K562 (cell line): Measurements from ENCODE around the gene RAB41. TPM values are rescaled to one million over a fixed set of nuclear protein-coding genes. Genes with fewer than 3 reads are reported as not detected.

Experiments used
- ATAC-seq: fragments of 200-7000 bp; cut with Tn5 transposase; 3 replicates; pipeline ENCODE4 v1.9.1; 2020; ENCODE audit warnings: moderate library complexity
- BruUV-seq: library from RNA; stranded (reverse); fragments of 400-500 nt; replicated peaks from 2 replicates; lab custom pipeline; 2021; lab: Mats Ljungman, UMichigan
- CTCF ChIA-PET: fragments of 300-600 bp; formaldehyde crosslinking; extraction: SDS; loops from one replicate; lab custom pipeline; 2021; ENCODE audit warnings: low intra/inter-chr PET ratio; lab: Yijun Ruan, JAX
- POLR2A ChIA-PET: fragments of 300-600, 350-650 bp; sonication (Branson Sonifier 250); formaldehyde crosslinking; extraction: SDS; loops from one replicate; lab custom pipeline; 2021; ENCODE audit warnings: antibody characterized with exemption, inconsistent platforms; lab: Yijun Ruan, JAX
- DNase-seq, 4 experiments: peaks; one replicate each; pipeline versions ENCODE4 v3.0.0 to v3.0.0-alpha.2; 2011 to 2018; ENCODE audit warnings: low spot score in 3 of 4, mixed read lengths in 3 of 4; ENCODE audit errors: extremely low read depth in 1 of 4
- FAIRE-seq: peaks from 2 replicates; lab custom pipeline; 2011; peaks lifted over from hg19 to GRCh38; lab: Jason Lieb, UNC
- H2AFZ ChIP-seq: 2 replicates; pipeline ENCODE4 v1.6.0; 2011; ENCODE audit warnings: low read depth, low read length, control low read depth, inconsistent platforms
- H3K27ac ChIP-seq: fragments of 200-600 bp; 3 replicates; pipeline ENCODE4 v1.8.0; 2011; ENCODE audit warnings: low read depth, mild to moderate bottlenecking, control low read depth, inconsistent platforms, low read length, moderate library complexity, mixed read lengths; ENCODE audit errors: extremely low read depth
- H3K27me3 ChIP-seq, 2 experiments: fragments of 300-600 bp in 1 of 2; 2 replicates in 1 of 2; 3 replicates in 1 of 2; pipeline versions ENCODE4 v1.6.0 to v1.8.0; 2011; ENCODE audit warnings: inconsistent platforms in 2 of 2, low read length in 2 of 2, mild to moderate bottlenecking in 1 of 2, mixed read lengths in 1 of 2, moderate library complexity in 1 of 2; ENCODE audit not compliant: control insufficient read depth in 2 of 2, insufficient read depth in 2 of 2
- H3K36me3 ChIP-seq: fragments of 300-600 bp; 3 replicates; pipeline ENCODE4 v1.8.0; 2011; ENCODE audit warnings: mild to moderate bottlenecking, low read length, inconsistent platforms; ENCODE audit not compliant: control insufficient read depth, insufficient read depth
- H3K4me1 ChIP-seq, 2 experiments: fragments of 200-600 bp in 1 of 2; replicated peaks in 1 of 2; 2 replicates in 1 of 2; 3 replicates in 1 of 2; pipeline versions ENCODE4 v1.5.1 to v1.8.0; 2011; ENCODE audit warnings: inconsistent platforms in 2 of 2, low read length in 2 of 2, mild to moderate bottlenecking in 1 of 2, mixed read lengths in 1 of 2, moderate library complexity in 1 of 2; ENCODE audit not compliant: control insufficient read depth in 2 of 2, insufficient read depth in 2 of 2
- H3K4me2 ChIP-seq: 2 replicates; pipeline ENCODE4 v1.6.1; 2011; ENCODE audit warnings: low read length, control low read depth, inconsistent platforms, mixed read lengths; ENCODE audit not compliant: insufficient read depth
- H3K4me3 ChIP-seq: fragments of 200-600 bp; sonication (generic), shearing (Covaris generic); 2 replicates; pipeline ENCODE4 v1.5.1; 2016; ENCODE audit warnings: control low read depth, inconsistent platforms
- H3K79me2 ChIP-seq: fragments of 200-600 bp; 3 replicates; pipeline ENCODE4 v1.8.0; 2011; ENCODE audit warnings: low read length, inconsistent platforms; ENCODE audit not compliant: control insufficient read depth, insufficient read depth
- H3K9ac ChIP-seq, 2 experiments: 2 replicates each; pipeline versions ENCODE4 v1.6.0 to v1.6.1; 2011; ENCODE audit warnings: low read depth in 2 of 2, low read length in 2 of 2, control low read depth in 1 of 2, inconsistent platforms in 1 of 2, mild to moderate bottlenecking in 1 of 2, mixed read lengths in 1 of 2; ENCODE audit not compliant: insufficient read depth in 1 of 2
- H3K9me1 ChIP-seq: one replicate; pipeline ENCODE4 v1.6.0; 2011; ENCODE audit warnings: inconsistent platforms, mild to moderate bottlenecking, low read length, moderate library complexity; ENCODE audit not compliant: control insufficient read depth, insufficient read depth
- H3K9me3 ChIP-seq: replicated peaks from 2 replicates; pipeline ENCODE4 v1.5.1; 2011; ENCODE audit warnings: low read depth, low read length, inconsistent platforms; ENCODE audit not compliant: control insufficient read depth, insufficient read depth
- H4K20me1 ChIP-seq: replicated peaks from 2 replicates; pipeline ENCODE4 v1.6.1; 2011; ENCODE audit warnings: low read length, inconsistent platforms, mixed read lengths; ENCODE audit not compliant: control insufficient read depth, insufficient read depth
- ADNP ChIP-seq: fragments of 200-800 bp; sonication (Bioruptor generic); IDR thresholded peaks from 2 replicates; pipeline ENCODE4 v1.6.1; 2016; ENCODE audit warnings: missing genetic modification characterization, missing compliant biosample characterization
- ATF7 ChIP-seq: fragments of 450-650 bp; IDR thresholded peaks from 2 replicates; pipeline ENCODE4 v1.7.1; 2014; ENCODE audit warnings: mild to moderate bottlenecking, moderate library complexity
- ERF ChIP-seq: fragments of 450-650 bp; formaldehyde crosslinking; IDR thresholded peaks from 2 replicates; pipeline ENCODE4 v1.4.0; 2020; ENCODE audit warnings: mild to moderate bottlenecking, mixed read lengths
- GABPB2 ChIP-seq: fragments of 250-450 bp; sonication (Bioruptor Pico); conservative IDR thresholded peaks from 2 replicates; pipeline ENCODE4 v1.5.1; 2021; ENCODE audit warnings: mild to moderate bottlenecking
- KDM1A ChIP-seq, 2 experiments: fragments of 450-650 bp; IDR thresholded peaks; 2 replicates each; pipeline ENCODE4 v1.6.1; 2016; ENCODE audit warnings: mild to moderate bottlenecking in 2 of 2
- NR3C1 ChIP-seq: sonication (generic); formaldehyde crosslinking; IDR thresholded peaks from 2 replicates; pipeline ENCODE4 v1.8.1; 2022; ENCODE audit warnings: missing genetic modification reagents
- POLR2AphosphoS5 ChIP-seq: IDR thresholded peaks from 2 replicates; pipeline ENCODE4 v1.6.1; 2011; ENCODE audit warnings: mild to moderate bottlenecking, low read depth, low read length, moderate library complexity; ENCODE audit not compliant: control insufficient read depth, insufficient read depth
- RB1 ChIP-seq: fragments of 450-650 bp; IDR thresholded peaks from 2 replicates; pipeline ENCODE4 v1.6.1; 2017; ENCODE audit warnings: low read depth, mild to moderate bottlenecking
- SMAD1 ChIP-seq: fragments of 150-350 bp; IDR thresholded peaks from 2 replicates; pipeline ENCODE4 v1.6.1; 2014; ENCODE audit warnings: low read length, low read depth; ENCODE audit not compliant: partially characterized antibody
- SMAD2 ChIP-seq: fragments of 150-350 bp; IDR thresholded peaks from 2 replicates; pipeline ENCODE4 v1.6.1; 2014; ENCODE audit warnings: low read depth, mild to moderate bottlenecking, low read length
- STAG1 ChIP-seq: sonication (generic); formaldehyde crosslinking; IDR thresholded peaks from 2 replicates; pipeline ENCODE4 v1.5.0; 2020; ENCODE audit warnings: missing genetic modification reagents, borderline replicate concordance
- TAL1 ChIP-seq: fragments of 450-650 bp; IDR thresholded peaks from 2 replicates; pipeline ENCODE4 v1.6.1; 2016; ENCODE audit warnings: mild to moderate bottlenecking
- U2AF1 ChIP-seq: fragments of 200-400 bp; formaldehyde crosslinking; optimal IDR thresholded peaks from 2 replicates; pipeline ENCODE3; 2017; ENCODE audit warnings: mild to moderate bottlenecking, low read depth, low read length, moderate library complexity
- ZFP1 ChIP-seq: fragments of 450-650 bp; formaldehyde crosslinking; IDR thresholded peaks from 2 replicates; pipeline ENCODE4 v1.4.0; 2020; ENCODE audit warnings: mild to moderate bottlenecking, mixed read lengths
- ZNF253 ChIP-seq: fragments of 250-450 bp; sonication (Bioruptor Pico); conservative IDR thresholded peaks from 2 replicates; pipeline ENCODE4 v1.6.1; 2021; ENCODE audit warnings: mild to moderate bottlenecking
- WGBS: fragments of 100-300 bp; shearing (Covaris generic); methylation state at CpG from one replicate; pipeline ENCODE4 v1.1.6; 2016; ENCODE audit warnings: low coverage, mixed read lengths; ENCODE audit not compliant: insufficient coverage; ENCODE audit errors: missing lambda C conversion rate; 5-methylcytosine and 5-hydroxymethylcytosine counted together
- in situ Hi-C: fragments of 300-500 bp; cut with MboI; formaldehyde crosslinking; loops from 4 replicates; pipeline ENCODE4 v1.15.0; 2018; ENCODE audit warnings: inconsistent platforms, mixed read lengths
- intact Hi-C: fragments of 100-400 bp; cut with micrococcal nuclease; formaldehyde crosslinking; loops from 2 replicates; pipeline ENCODE4 v1.14.2; 2022
- polyA plus RNA-seq, 8 experiments: library from polyadenylated mRNA; depleted of rRNA in 4 of 8; stranded (reverse) in 5 of 8; unstranded in 3 of 8; fragments of >200 nt; fragmentation: Nextera tagmentation in 2 of 8; fragmentation: Illumina TruSeq in 1 of 8; extraction: Ambion mirVana in 2 of 8; extraction: Trizol in 1 of 8; gene quantifications; 2 replicates each; pipeline versions ENCODE4 v1.2.1 to v1.2.3, GENCODE V29; 2011 to 2014; ENCODE audit warnings: inconsistent platforms in 1 of 8, missing spikeins in 1 of 8
- total RNA-seq, 7 experiments: library from RNA; depleted of rRNA in 6 of 7; stranded (reverse); fragments of >200 nt in 6 of 7; fragmentation: Illumina TruSeq in 2 of 7; extraction: Trizol in 2 of 7; gene quantifications; 2 replicates each; pipeline versions ENCODE4 v1.2.1 to v1.2.3, GENCODE V29; 2011 to 2021; ENCODE audit warnings: low replicate concordance in 1 of 7
- TF ChIP-seq, protein P1 (sequence below): fragments of 250-450 bp; sonication (Bioruptor Pico); IDR thresholded peaks from 2 replicates; pipeline ENCODE4 v1.4.0; 2020; ENCODE audit warnings: mild to moderate bottlenecking, moderate library complexity, borderline replicate concordance
- TF ChIP-seq, protein P2 (sequence below): fragments of 250-450 bp; sonication (Bioruptor Pico); IDR thresholded peaks from 2 replicates; pipeline ENCODE4 v1.4.0; 2020; ENCODE audit warnings: borderline replicate concordance
- TF ChIP-seq, protein P3 (sequence below): fragments of 450-650 bp; IDR thresholded peaks from 2 replicates; pipeline ENCODE4 v1.6.1; 2016

Gene RAB41
- total and polyA plus RNA-seq, 9 of the 15 experiments (the other 6 are each of a cell fraction or from before 2014, with no cell fraction given) = 0.08 TPM; not detected in 8

DNA sequence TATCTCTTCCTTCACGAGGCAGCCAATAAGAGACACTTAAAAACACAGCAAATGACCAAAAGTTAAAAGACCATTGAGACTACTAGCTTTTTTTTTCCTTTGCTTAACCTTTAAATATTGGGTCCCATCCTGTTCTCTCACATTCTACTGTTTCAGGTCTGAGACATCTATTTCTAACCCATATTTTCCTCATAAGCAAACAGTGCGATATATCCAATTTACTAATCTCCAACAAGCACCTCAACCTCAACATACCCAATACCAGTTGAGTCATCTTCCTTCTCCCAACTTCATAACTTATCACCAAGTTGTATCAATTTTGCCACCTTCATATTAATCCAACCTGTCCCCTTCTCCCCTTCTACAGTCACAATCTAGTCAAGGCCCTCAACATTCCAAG lies 40.5 kb upstream of the RAB41 start:
- no peak for ATAC-seq
- peaks cover 3 to 14% of the 10 kb centered on the region in 2 experiments; a peak in 1 of 5 replicates for H3K27me3 ChIP-seq
- no peak overlapping the region for H3K27ac ChIP-seq
- no peaks in the 10 kb centered on the region for H3K9me3 ChIP-seq
- H2AFZ ChIP-seq = no peak overlapping the region
- DNase-seq = no peak
- no TSS peak for BruUV-seq
- CTCF ChIA-PET = no interaction called here
- H4K20me1 ChIP-seq = no peaks in the 10 kb centered on the region
- WGBS = 0% methylated on average over 2 of the region's 2 CpGs
- H3K9me1 ChIP-seq = no peaks in the 10 kb centered on the region
- FAIRE-seq = no peak
- no peak overlapping the region for H3K9ac ChIP-seq
- intact Hi-C loops = no loop called here
- H3K4me1 ChIP-seq = no peaks in the 10 kb centered on the region
- H3K4me2 ChIP-seq = no peak overlapping the region
- POLR2A ChIA-PET = no interaction called here
- H3K79me2 ChIP-seq = no peaks in the 10 kb centered on the region
- H3K36me3 ChIP-seq = no peaks in the 10 kb centered on the region
- in situ Hi-C loops = no loop called here
- H3K4me3 ChIP-seq = no peak overlapping the region
- TF ChIP-seq GABPB2 (no peak), SMAD1 (no peak), ZFP1 (no peak), U2AF1 (no peak), STAG1 (no peak), ATF7 (no peak), KDM1A (IDR thresholded peaks at IDR 0.05) (no peak), ERF (no peak), SMAD2 (no peak), ZNF253 (CRISPR knock-in tag) (no peak), RB1 (no peak), NR3C1 (CRISPR knock-in tag) (no peak), POLR2AphosphoS5 (no peak), ADNP (tag) (no peak), TAL1 (no peak)
- TF ChIP-seq, protein P1, sequence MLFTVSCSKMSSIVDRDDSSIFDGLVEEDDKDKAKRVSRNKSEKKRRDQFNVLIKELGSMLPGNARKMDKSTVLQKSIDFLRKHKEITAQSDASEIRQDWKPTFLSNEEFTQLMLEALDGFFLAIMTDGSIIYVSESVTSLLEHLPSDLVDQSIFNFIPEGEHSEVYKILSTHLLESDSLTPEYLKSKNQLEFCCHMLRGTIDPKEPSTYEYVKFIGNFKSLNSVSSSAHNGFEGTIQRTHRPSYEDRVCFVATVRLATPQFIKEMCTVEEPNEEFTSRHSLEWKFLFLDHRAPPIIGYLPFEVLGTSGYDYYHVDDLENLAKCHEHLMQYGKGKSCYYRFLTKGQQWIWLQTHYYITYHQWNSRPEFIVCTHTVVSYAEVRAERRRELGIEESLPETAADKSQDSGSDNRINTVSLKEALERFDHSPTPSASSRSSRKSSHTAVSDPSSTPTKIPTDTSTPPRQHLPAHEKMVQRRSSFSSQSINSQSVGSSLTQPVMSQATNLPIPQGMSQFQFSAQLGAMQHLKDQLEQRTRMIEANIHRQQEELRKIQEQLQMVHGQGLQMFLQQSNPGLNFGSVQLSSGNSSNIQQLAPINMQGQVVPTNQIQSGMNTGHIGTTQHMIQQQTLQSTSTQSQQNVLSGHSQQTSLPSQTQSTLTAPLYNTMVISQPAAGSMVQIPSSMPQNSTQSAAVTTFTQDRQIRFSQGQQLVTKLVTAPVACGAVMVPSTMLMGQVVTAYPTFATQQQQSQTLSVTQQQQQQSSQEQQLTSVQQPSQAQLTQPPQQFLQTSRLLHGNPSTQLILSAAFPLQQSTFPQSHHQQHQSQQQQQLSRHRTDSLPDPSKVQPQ (CRISPR knock-in tag) = no peak
- TF ChIP-seq, protein P2, sequence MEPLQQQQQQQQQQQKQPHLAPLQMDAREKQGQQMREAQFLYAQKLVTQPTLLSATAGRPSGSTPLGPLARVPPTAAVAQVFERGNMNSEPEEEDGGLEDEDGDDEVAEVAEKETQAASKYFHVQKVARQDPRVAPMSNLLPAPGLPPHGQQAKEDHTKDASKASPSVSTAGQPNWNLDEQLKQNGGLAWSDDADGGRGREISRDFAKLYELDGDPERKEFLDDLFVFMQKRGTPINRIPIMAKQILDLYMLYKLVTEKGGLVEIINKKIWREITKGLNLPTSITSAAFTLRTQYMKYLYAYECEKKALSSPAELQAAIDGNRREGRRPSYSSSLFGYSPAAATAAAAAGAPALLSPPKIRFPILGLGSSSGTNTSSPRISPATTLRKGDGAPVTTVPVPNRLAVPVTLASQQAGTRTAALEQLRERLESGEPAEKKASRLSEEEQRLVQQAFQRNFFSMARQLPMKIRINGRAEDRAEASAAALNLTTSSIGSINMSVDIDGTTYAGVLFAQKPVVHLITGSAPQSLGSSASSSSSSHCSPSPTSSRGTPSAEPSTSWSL = no peak
- TF ChIP-seq, protein P3, sequence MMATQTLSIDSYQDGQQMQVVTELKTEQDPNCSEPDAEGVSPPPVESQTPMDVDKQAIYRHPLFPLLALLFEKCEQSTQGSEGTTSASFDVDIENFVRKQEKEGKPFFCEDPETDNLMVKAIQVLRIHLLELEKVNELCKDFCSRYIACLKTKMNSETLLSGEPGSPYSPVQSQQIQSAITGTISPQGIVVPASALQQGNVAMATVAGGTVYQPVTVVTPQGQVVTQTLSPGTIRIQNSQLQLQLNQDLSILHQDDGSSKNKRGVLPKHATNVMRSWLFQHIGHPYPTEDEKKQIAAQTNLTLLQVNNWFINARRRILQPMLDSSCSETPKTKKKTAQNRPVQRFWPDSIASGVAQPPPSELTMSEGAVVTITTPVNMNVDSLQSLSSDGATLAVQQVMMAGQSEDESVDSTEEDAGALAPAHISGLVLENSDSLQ = no peak
